ENCODE measurements around the gene CD2AP.

- TF ChIP-seq TEAD4 (IDR thresholded peaks at IDR 0.05; ENCODE audit: low read depth, low read length) (no peak), JUN (IDR thresholded peaks at IDR 0.05; ENCODE audit: low read depth, low read length) (no peak), ZNF274 (IDR thresholded peaks at IDR 0.05; ENCODE audit: borderline replicate concordance, extremely low read depth, low read length) (no peak), EZH2 (IDR thresholded peaks at IDR 0.05; ENCODE audit: low read depth, low read length, severe bottlenecking) (no peak), CTCF (IDR thresholded peaks at IDR 0.05; ENCODE audit: control extremely low read depth in 1 of 3, insufficient read depth in 1 of 3, low read depth in 1 of 3, low read length in 3 of 3) (no peak), POLR2A (IDR thresholded peaks at IDR 0.05; ENCODE audit: control extremely low read depth in 1 of 2, low read depth in 2 of 2, low read length in 2 of 2) (no peak), RAD21 (IDR thresholded peaks at IDR 0.05 in 1 of 2, conservative IDR thresholded peaks at IDR 0.05 in 1 of 2; ENCODE audit: low read depth in 2 of 2, low read length in 2 of 2) (no peak), EP300 (IDR thresholded peaks at IDR 0.05; ENCODE audit: borderline replicate concordance in 1 of 2, low read depth in 2 of 2, low read length in 2 of 2) (no peak)
Observed at GRCh38 chr6:47574789-47575188, 97.2 kb downstream of the CD2AP start.
